Middle frontal gyrus (tissue), 1 donor: ENCODE results near the gene SH3YL1.

Experiments used
- DNase-seq: peaks from one replicate; pipeline ENCODE4 v3.0.0-alpha.2; 2015; ENCODE audit warnings: low spot score; ENCODE audit errors: extremely low spot score

The SH3YL1 gene

GRCh38 chr2:223971-224760 lies 39.7 kb downstream of the SH3YL1 start:
- no peak for DNase-seq

GRCh38 chr2:223451-223850 lies 40.4 kb downstream of the SH3YL1 start:
- DNase-seq, result no peak

- no peak for DNase-seq
These were observed 47.8 kb downstream of the SH3YL1 start for GRCh38 chr2:216068-216467.

- no peak for DNase-seq
These were observed 49.7 kb downstream of the SH3YL1 start for GRCh38 chr2:213932-214693.

- DNase-seq, result no peak
These were observed 52.2 kb downstream of the SH3YL1 start for GRCh38 chr2:211486-212184.

GRCh38 chr2:210660-211059 lies 53.2 kb downstream of the SH3YL1 start:
- no peak for DNase-seq

- DNase-seq, result no peak
These were observed 54.4 kb downstream of the SH3YL1 start for GRCh38 chr2:209470-209869.

- DNase-seq, result no peak
These were observed 55.5 kb downstream of the SH3YL1 start for GRCh38 chr2:208335-208734.

- no peak for DNase-seq
These were observed 59.8 kb downstream of the SH3YL1 start for GRCh38 chr2:203984-204383.

GRCh38 chr2:203401-203800 lies 60.4 kb downstream of the SH3YL1 start:
- no peak for DNase-seq

GRCh38 chr2:202945-203344 lies 60.9 kb downstream of the SH3YL1 start:
- no peak for DNase-seq

- DNase-seq, result no peak
These were observed 62.0 kb downstream of the SH3YL1 start for GRCh38 chr2:201648-202433.

GRCh38 chr2:199041-199966 lies 64.5 kb downstream of the SH3YL1 start:
- DNase-seq, result no peak

- DNase-seq, result no peak
These were observed 67.4 kb downstream of the SH3YL1 start for GRCh38 chr2:196406-196805.

- no peak for DNase-seq
These were observed 67.9 kb downstream of the SH3YL1 start for GRCh38 chr2:195932-196331.

- DNase-seq, result no peak
These were observed 70.6 kb downstream of the SH3YL1 start for GRCh38 chr2:193141-193671.

GRCh38 chr2:191311-192190 lies 72.3 kb downstream of the SH3YL1 start:
- no peak for DNase-seq

- no peak for DNase-seq
These were observed 76.0 kb downstream of the SH3YL1 start for GRCh38 chr2:187825-188224.

- no peak for DNase-seq
These were observed 78.6 kb downstream of the SH3YL1 start for GRCh38 chr2:185221-185620.
